Superior temporal gyrus (tissue), 1 donor: ENCODE results near the gene C4orf54.

Source experiments
- DNase-seq: peaks from one replicate; pipeline ENCODE4 v3.0.0-alpha.2; 2016; ENCODE audit errors: extremely low spot score

The C4orf54 gene

DNA sequence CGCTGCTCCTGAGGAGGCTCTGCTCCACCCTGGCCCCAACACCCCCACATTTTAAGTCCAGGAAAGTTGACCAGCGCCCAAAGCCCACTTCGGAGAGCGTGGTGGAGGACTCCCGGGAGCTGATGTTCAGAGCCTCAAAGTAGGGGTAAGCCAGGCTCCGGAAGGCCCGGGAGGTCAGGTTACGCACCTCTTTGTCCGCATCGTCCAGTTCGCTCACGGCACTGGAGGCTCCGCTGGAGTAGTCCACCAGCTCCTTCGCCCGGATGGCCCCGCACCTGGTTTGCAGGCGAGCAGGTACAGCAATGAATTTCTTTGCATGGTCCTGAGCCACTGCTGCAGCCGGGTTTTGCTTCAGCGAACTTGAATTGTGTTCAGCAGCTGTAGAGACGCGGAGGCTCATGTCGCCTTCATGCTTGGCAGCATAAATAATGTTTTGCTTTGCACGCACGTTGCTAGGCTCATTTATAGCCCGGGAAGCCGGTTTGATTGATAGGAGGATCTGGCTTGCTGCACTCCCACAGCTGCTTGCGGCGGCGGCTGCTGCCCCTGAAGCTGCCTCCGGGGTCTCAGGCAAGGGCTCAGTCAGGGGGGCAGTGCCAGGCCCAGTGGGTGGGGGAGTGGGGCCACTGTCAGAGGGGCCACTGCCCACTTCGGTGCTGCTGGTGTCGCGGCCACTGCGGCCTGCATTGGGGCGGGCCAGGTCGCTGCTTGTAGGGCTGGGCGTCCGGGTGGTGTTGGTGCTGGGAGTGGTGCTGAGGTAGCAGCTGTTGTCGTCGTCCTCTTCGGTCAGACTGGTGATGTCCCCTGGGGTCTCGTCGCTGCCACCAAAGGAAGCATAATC lies 4.8 kb downstream of the C4orf54 start:
- DNase-seq, result peak; percentile 10

DNA sequence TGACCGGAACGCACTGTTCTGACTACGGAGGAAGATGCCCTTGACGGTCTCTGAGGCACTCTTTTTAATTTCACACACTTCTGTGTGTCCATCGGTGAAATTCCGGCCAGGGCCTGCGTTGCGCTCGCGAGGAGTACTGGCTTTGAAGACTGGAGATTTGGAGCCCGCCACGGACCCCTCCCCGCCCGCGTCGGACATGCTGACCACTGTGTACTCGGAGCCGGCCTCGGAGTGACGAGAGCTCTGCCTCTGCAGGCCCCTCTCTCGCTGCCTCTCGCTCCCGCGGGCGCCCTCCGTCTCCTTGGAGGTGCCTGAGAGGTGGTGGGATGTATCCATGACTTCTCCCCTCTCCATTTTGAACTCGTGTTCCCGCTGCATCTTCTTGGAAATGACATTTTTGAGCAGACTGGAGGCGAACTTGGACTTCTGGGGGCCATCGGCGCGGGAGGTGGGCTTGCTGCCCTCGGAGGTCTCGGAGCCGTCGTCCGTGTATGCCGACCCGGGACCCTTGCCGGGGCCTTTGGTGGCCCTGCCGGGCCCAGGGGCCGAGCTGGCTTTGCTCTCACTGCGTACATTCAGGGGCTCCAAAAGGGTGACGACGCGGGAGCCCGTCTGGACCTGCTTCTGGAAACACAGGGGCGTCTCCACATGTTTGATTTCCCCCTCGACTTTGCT lies 5.7 kb downstream of the C4orf54 start:
- no peak for DNase-seq

DNA sequence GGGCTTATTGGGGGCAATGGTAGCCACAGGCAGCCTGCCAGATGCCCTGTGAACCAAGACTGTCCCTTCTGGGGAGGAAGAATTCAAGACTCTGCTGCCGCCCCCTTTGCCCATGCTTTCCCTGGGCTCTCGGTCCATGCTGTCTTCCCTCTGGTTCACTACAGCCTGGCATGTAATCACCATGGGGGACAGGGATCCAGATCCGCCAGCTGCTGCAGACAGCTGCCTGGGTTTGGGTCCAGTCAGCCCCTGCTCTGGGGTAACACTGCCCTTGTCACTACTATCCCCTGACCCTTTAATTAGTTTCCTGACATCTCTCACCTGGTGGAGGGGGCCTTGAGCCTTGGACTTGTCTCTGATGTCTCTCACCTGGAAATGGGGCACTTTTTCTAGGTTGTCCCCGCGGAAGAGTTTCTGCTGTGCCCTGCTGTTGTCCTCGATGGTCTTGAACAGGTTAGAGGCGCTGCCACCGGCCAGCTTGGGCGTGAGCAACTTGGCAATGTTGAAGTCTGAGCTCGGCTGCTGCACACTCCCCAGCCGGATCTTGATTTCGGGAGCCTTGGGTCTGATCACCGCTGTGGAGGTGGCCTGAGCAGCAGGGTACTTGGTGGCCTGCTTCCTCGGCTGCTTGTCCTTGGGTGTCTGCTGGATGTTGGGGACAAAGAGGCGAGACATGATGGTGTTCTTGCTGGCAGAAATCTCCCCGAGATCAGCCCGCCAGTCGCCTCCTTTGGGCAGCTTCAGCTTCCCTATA lies 6.4 kb downstream of the C4orf54 start:
- DNase-seq, result no peak

GRCh38 chr4:99649778-99650177 lies 7.8 kb downstream of the C4orf54 start:
- DNase-seq, result no peak

DNA sequence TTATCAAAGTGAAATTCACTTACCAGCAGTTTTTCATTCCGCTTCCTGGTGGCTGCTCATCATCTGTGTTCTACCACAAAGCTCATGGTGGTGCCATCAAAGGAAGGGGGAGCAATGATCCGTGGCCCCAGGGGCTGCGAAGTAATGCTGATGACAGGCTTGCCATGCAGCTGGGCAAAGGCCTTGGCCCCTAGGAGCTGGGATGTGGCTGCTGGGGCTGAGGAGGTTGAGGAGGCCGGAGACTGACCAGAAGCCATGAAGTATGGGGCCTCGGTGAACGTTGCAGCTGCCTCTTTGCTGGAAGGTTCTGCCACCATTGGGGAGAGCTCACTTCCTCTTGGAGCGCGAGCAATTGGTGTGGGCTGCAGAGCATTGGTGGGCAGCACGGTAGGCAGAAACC lies 8.4 kb downstream of the C4orf54 start:
- no peak for DNase-seq

DNA sequence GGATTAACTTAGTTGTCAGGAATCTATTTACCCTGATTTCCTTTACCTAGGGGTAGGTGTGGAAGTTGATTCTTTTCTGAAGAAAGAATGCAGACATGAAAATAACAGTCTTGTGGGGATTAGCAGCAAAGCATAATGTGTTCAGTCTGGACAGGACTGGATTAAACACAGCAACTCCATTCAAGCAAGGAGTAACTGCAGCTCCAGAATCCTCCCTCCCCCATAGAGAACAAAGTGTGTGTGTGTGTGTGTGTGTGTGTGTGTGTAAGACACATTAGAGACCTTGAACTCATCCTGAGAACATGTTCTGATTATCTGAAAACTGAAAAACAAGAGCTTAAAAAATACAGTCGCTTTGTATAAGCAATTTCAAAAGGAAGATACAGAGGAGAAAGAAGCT lies 9.3 kb downstream of the C4orf54 start:
- DNase-seq, result no peak

DNA sequence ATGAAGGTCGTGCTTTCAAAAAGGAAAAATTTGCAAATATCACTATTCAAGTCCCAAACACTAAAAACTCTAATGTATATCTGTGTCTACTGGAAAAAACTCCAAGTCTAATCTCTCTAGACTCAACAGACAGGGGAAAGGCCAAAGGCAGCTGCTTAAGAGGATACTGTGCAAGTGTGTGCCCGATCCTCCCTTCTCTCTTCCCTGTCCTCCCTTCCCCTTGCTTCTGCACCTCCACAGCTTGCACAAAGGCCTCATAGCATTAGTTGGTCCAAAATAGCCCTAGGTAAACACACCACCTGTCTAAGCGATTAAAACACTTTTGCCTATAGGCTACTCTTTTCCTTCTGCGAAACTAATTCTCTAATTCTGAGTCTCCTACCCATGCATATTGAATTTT lies 10.6 kb downstream of the C4orf54 start:
- no peak for DNase-seq

DNA sequence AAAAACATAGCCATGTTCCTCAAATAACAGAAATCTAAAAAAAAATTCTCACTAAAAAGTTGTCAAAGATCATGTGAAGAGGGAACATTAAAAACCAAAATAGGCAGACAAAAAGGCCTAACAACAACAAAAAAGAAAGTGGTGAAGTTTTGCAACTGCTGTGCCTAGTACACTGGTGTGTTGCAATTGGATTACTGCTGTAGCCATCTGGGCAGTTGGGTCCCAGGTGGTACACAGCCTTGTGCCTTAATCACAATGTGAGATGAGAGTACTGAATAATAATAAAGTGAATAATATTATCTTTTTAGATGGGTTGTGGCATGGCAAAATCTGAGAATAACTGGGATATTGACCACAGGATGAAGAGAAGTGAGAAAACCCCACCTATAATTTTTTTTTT lies 12.0 kb downstream of the C4orf54 start:
- no peak for DNase-seq

GRCh38 chr4:99645036-99645435 lies 12.6 kb downstream of the C4orf54 start:
- no peak for DNase-seq

- DNase-seq, result no peak
Measured at GRCh38 chr4:99644453-99644852, 13.2 kb downstream of the C4orf54 start.

DNA sequence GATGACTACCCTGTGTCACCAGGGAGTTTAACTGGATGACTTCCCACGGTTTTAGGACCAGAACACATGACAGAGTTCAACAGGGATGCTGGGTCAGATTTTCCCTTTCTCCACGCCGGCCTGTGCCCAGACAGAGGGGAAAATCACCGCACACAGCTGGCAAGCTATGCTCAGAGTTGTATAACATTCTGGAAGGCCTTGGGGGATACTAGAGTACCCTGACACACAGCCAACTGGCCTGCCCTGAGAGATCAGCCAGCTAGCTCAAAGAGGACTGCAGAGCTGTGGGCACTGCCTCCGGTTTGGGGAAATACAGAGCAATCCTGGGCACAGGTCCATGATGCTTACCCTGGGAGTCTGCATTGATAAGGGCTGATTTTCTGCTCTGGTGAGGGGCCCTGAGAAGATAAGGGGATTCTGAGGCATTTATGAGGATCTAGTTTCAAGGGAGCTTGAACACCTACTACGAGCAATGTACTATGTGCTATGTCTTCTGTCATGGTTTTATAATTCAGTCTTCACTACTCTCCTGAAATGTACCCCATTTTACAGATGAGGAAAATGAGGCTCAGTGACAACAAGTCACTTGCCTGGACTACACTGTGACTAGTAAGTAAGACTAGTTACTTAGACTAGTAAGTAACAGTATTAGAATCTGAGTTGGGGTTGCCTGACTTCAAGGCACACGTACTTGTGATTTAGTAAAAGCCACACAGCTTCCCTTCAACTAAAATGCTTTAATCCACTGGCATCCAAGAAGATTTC lies 14.7 kb downstream of the C4orf54 start:
- no peak for DNase-seq

DNA sequence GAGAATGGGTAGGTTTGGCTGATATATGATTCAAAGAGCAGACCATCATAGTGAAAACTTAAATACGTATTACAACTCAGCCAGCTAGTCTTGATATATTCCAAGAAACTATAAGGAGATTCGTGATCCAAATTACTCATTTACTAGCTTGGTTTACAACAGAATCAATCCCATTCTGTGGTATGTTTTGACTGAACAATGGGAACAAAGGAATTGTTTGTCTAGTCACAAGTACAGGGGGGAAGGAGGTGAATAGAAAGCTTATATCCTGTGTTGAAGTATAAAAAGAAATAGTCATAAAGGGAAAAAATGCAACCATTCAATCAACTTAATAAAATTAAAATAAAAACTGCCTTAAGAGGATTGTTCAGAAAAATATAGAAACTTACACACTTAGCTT lies 17.0 kb downstream of the C4orf54 start:
- no peak for DNase-seq

DNA sequence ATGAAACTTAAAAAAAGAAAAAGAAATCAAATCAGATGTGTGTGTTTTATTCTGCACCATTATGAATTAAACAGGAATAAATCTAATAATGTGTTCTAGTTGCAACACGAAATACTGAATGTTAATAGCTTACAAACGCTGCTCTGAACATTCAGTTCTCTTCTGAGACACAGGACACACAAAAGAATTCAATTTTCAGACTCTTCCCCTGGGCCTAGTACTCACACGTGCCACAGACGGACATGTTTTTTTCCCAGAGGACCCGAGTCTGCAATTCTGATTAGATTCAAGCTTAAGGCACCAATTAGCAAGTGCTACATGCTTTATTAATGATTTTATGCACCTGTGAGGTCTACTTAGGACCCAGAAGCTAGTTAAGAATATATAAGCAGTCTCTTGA lies 20.5 kb downstream of the C4orf54 start:
- DNase-seq, result no peak

- DNase-seq, result no peak
Measured at GRCh38 chr4:99636422-99636821, 21.2 kb downstream of the C4orf54 start.

DNA sequence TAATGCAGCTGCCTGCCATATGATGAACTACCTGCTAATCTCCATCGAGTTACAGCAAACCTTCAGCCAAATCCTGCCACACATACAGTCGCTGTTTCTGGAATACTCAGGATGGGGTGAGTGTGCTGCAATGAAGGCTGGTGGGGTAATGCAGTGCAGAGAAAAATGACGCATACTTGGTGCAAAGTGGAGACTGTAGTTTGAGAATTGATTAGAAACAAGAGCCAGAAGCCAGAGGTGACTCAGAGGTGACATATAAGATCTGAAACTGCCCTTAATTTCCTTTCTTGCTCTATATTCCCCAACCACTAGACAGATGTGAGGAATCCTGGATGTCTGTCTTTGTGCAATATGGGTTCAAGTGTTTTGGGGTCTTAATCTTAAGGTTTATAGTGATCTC lies 22.0 kb downstream of the C4orf54 start:
- no peak for DNase-seq

- DNase-seq, result no peak
Measured at GRCh38 chr4:99634742-99635360, 22.8 kb downstream of the C4orf54 start.

- DNase-seq, result no peak
Measured at GRCh38 chr4:99633772-99634171, 23.9 kb downstream of the C4orf54 start.

DNA sequence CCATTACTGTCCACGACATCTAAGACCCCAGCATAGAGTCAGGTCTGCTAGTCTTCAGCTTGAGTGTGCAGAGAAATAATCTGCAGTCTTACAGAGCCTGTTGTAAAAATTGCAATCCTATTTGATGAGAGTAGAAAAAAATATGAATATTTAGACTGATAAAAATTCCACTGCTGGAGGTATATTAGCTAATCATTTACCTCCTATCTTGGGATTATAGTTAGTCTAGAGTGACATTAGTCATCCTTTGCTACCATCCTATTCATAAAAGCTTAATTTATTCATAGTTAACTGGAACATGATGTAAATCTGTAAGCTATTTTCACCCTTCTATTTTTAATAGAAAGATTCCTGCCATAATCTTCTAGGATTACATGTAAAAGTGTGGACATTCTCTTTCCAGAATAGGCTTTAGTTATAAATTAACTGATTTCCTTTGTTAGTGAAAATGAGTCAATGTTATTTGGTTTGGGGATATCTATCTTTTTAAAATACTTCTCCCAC lies 26.7 kb downstream of the C4orf54 start:
- no peak for DNase-seq

- DNase-seq, result no peak
Measured at GRCh38 chr4:99629962-99630554, 27.6 kb downstream of the C4orf54 start.

GRCh38 chr4:99628040-99628439 lies 29.6 kb downstream of the C4orf54 start:
- DNase-seq, result no peak

DNA sequence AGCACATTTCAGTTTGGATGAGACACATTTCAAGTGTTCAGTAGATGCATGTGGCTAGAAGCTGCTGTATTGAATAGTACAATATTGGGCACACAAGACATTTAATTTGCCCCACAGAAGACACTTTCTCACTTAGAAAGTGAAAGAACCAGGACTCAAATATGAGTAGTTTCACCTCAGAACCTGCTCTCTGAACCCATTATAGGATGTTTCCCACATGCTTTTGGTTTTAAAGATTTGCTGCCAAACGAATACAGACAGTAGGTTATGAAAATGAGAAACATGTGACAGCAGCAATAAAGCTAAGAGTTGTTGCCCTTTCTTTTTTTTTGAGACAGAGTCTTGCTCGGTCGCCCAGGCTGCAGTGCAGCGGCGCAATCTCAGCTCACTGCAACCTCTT lies 32.3 kb downstream of the C4orf54 start:
- DNase-seq, result no peak
